Skeletal muscle tissue (tissue), 4 donors: Measurements from ENCODE around the gene CACHD1. TPM values are rescaled to one million over a fixed set of nuclear protein-coding genes. Genes with fewer than 3 reads are reported as not detected.

Experiments used
- H3K27ac ChIP-seq: one replicate; pipeline ENCODE4 v1.7.0; 2013; ENCODE audit warnings: mild to moderate bottlenecking, low read depth, low read length, inconsistent platforms
- H3K27me3 ChIP-seq, 3 donors: one replicate each; pipeline ENCODE4 v1.7.0; 2013; ENCODE audit warnings: low read length in 3 of 3; ENCODE audit not compliant: control insufficient read depth in 3 of 3, insufficient read depth in 3 of 3
- H3K36me3 ChIP-seq, 3 donors: one replicate each; pipeline ENCODE4 v1.7.0; 2013; ENCODE audit warnings: low read length in 3 of 3; ENCODE audit not compliant: control insufficient read depth in 3 of 3, insufficient read depth in 3 of 3
- H3K4me1 ChIP-seq, 3 donors: one replicate each; pipeline ENCODE4 v1.7.0; 2013; ENCODE audit warnings: low read length in 3 of 3, mild to moderate bottlenecking in 3 of 3; ENCODE audit not compliant: control insufficient read depth in 3 of 3, insufficient read depth in 3 of 3
- H3K4me3 ChIP-seq, 3 donors: one replicate each; pipeline ENCODE4 v1.7.0; 2013; ENCODE audit warnings: low read length in 3 of 3
- H3K9ac ChIP-seq, 3 donors: one replicate each; pipeline ENCODE4 v1.7.0; 2013; ENCODE audit warnings: low read length in 3 of 3, mild to moderate bottlenecking in 3 of 3, moderate library complexity in 2 of 3, low read depth in 1 of 3
- H3K9me3 ChIP-seq, 3 donors: one replicate each; pipeline ENCODE4 v1.7.0; 2013; ENCODE audit warnings: low read length in 3 of 3; ENCODE audit not compliant: control insufficient read depth in 3 of 3
- total RNA-seq: library from RNA; depleted of rRNA; stranded (reverse); fragments of >200 nt; gene quantifications from one replicate; pipeline ENCODE4 v1.2.3, GENCODE V29; 2014
- donor health status: Osteomylitis.

Gene CACHD1
- total RNA-seq, 1 donor from 2014 or later: 12.5 TPM

- no peak overlapping the region for H3K9ac ChIP-seq
- H3K27ac ChIP-seq: no peak overlapping the region
- no peaks in the 10 kb centered on the region for H3K9me3 ChIP-seq
- H3K4me3 ChIP-seq: no peak overlapping the region
- peaks cover 0 to 14% (median 3%) of the 10 kb centered on the region in 3 donors for H3K4me1 ChIP-seq
- no peaks in the 10 kb centered on the region for H3K36me3 ChIP-seq
- H3K27me3 ChIP-seq: no peaks in the 10 kb centered on the region
Measured at GRCh38 chr1:64574301-64574700, 104.4 kb downstream of the CACHD1 start.

DNA sequence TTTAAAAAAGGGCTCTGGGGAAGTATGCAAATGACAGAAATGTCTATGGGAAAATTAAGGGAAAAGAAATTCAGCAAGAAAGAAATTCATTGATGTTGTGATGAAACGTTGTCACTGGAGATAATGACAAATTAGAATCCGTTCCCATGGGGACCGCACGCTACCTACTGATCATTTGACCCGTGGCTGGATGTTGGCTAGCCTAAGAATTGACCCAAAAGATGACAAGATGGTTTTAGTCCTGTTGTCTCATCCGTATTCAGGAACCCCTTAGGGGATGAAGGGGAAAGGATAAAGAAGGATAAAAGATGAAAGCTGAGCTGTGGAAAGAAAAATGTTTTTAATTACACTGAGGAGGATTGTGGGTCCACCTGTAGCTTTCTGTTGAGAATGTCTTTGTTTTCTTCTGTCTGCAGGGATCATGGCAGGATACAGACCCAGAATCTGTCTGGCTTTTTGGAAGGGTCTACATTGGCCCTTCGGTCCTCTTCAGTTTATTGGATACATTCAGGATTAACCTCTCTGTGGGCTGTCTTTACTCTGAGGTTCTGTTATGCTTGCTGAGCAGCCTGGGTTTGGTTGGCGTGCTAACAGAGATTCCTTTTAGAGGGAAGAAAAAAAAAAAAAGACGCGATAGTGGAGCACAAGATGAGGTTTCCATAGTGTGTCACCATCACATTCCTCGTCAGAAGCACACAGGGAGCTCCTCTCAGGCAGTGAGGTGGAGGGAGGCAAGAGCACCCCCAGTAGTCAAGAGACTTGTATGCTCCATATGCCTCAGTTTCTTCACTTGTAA is 106.2 kb downstream of the CACHD1 start:
- Histone ChIP-seq H3K9ac (no peak overlapping the region), H3K36me3 (no peaks in the 10 kb centered on the region), H3K4me1 (peaks cover 0 to 14% (median 3%) of the 10 kb centered on the region in 3 donors), H3K27me3 (no peaks in the 10 kb centered on the region), H3K4me3 (no peak overlapping the region), H3K9me3 (no peaks in the 10 kb centered on the region), H3K27ac (no peak overlapping the region)

DNA sequence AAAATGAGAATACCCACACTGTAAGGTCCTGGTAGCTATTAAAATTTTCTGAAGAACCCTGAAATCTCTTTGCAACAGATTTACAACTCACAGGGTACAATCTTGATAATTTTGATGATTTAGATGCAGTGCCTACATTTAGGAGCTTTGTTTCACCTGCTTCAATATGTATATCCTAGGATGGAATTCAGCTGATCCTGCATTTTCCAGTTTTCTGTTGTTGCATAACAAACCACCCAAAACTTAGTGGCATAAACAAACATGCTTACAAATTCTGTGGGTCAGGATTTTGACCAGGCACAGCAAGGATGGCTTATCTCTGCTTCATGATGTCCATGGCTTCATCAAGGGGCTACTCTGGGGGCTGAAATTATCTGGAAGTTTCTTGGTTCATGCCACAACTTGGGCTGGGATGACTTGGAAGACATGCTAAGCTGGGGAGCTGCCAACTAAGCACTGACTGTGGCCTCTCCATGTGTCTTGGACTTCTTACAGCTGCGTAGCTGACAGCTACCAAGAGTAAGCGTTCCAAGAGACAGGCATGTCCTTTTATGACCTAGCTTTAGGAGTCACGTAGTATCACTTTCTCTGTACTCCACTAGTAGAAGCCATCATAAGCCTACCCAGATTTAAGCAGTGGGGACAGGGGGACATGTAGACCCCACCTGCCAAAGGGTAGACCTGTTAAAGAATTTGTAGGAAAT is 108.5 kb downstream of the CACHD1 start:
- Histone ChIP-seq H3K4me1 (peaks cover 0 to 8% (median 0%) of the 10 kb centered on the region in 3 donors), H3K9me3 (no peaks in the 10 kb centered on the region)

GRCh38 chr1:64579767-64580166 is 109.8 kb downstream of the CACHD1 start:
- H3K9me3 ChIP-seq: no peaks in the 10 kb centered on the region
- no peak overlapping the region for H3K4me3 ChIP-seq
- H3K36me3 ChIP-seq: no peaks in the 10 kb centered on the region
- H3K9ac ChIP-seq: no peak overlapping the region
- H3K27me3 ChIP-seq: no peaks in the 10 kb centered on the region
- no peak overlapping the region for H3K27ac ChIP-seq
- H3K4me1 ChIP-seq: peaks cover 0 to 8% (median 0%) of the 10 kb centered on the region in 3 donors

More for the DNA sequence above, 108.5 kb downstream of the CACHD1 start:
- Histone ChIP-seq H3K27ac (no peak overlapping the region), H3K9ac (no peak overlapping the region), H3K36me3 (no peaks in the 10 kb centered on the region), H3K4me3 (no peak overlapping the region), H3K27me3 (no peaks in the 10 kb centered on the region)

- Histone ChIP-seq H3K27ac (no peak overlapping the region), H3K27me3 (no peaks in the 10 kb centered on the region), H3K36me3 (no peaks in the 10 kb centered on the region), H3K4me1 (peaks cover 0 to 8% (median 0%) of the 10 kb centered on the region in 3 donors), H3K9ac (no peak overlapping the region), H3K9me3 (no peaks in the 10 kb centered on the region), H3K4me3 (no peak overlapping the region)
Measured at GRCh38 chr1:64581135-64581842, 111.4 kb downstream of the CACHD1 start.

DNA sequence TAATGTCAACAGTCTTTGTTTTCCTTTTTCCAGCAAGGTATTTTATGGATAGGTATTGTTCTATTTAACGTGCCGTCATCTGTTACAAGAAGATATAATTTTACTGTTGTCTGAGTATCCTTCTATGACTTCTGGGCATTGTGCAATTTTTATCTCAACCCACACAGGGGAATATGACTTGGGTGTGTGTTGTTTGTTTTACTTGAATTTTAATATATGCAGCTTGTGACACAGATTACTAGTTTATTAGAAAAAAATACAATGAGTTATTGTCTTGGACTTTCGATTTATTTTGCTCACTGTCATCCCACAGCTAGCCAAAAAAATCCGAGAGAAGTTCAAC is 111.9 kb downstream of the CACHD1 start:
- no peak overlapping the region for H3K27ac ChIP-seq
- H3K4me1 ChIP-seq: peaks cover 0 to 8% (median 0%) of the 10 kb centered on the region in 3 donors
- no peak overlapping the region for H3K9ac ChIP-seq
- H3K4me3 ChIP-seq: no peak overlapping the region
- no peaks in the 10 kb centered on the region for H3K36me3 ChIP-seq
- H3K27me3 ChIP-seq: no peaks in the 10 kb centered on the region
- no peaks in the 10 kb centered on the region for H3K9me3 ChIP-seq

DNA sequence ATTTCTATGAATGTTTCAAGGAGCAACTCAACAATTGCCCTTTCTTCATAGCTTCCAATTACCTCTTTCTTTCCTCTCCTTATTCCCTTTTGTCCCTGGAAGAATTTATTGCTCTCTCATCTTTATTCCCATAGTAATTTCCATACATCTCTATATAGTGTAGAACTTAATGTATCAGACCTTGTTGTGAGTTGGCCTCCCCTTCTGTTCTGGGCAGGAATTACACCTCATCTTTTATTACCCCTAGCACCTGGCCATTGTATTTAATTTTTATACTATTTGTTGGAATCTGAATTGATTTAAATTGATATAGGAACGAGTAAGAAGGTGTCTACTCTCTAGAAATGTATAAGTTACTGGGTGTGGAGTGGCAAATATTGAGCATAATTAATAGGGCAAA is 114.5 kb downstream of the CACHD1 start:
- H3K9ac ChIP-seq: no peak overlapping the region
- H3K4me1 ChIP-seq: no peaks in the 10 kb centered on the region

GRCh38 chr1:64588876-64589275 is 118.9 kb downstream of the CACHD1 start:
- Histone ChIP-seq H3K27ac (no peak overlapping the region), H3K9me3 (no peaks in the 10 kb centered on the region), H3K4me3 (no peak overlapping the region), H3K4me1 (no peaks in the 10 kb centered on the region), H3K36me3 (no peaks in the 10 kb centered on the region), H3K27me3 (no peaks in the 10 kb centered on the region), H3K9ac (no peak overlapping the region)

More for the DNA sequence above, 114.5 kb downstream of the CACHD1 start:
- H3K36me3 ChIP-seq: no peaks in the 10 kb centered on the region
- no peaks in the 10 kb centered on the region for H3K27me3 ChIP-seq
- H3K9me3 ChIP-seq: no peaks in the 10 kb centered on the region
- H3K4me3 ChIP-seq: no peak overlapping the region
- no peak overlapping the region for H3K27ac ChIP-seq

DNA sequence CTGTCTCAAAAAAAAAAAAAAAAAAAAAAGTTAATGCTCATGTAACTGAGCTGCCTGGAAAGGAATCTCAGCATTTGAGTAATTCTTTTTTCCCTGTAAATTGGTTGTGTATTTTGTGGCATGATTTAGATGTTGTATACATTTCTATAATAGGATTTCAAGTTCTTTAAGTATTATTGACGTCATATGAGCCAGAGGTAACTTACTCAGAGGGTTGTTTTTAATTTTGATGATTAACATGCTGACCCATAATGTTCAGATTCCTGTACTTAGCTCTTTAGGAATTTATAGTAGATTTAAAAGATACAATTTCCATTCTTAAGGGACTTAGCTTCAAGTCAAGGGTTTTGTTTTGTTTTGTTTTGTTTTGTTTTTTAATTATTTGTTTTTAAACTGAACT is 120.4 kb downstream of the CACHD1 start:
- Histone ChIP-seq H3K4me3 (no peak overlapping the region), H3K27ac (no peak overlapping the region), H3K36me3 (no peaks in the 10 kb centered on the region), H3K27me3 (no peaks in the 10 kb centered on the region), H3K9me3 (no peaks in the 10 kb centered on the region), H3K9ac (no peak overlapping the region), H3K4me1 (peaks cover 0 to 3% (median 0%) of the 10 kb centered on the region in 3 donors)

- H3K27me3 ChIP-seq: no peaks in the 10 kb centered on the region
- peaks cover 0 to 3% (median 0%) of the 10 kb centered on the region in 3 donors for H3K4me1 ChIP-seq
- no peaks in the 10 kb centered on the region for H3K9me3 ChIP-seq
- H3K27ac ChIP-seq: no peak overlapping the region
- H3K9ac ChIP-seq: no peak overlapping the region
- no peak overlapping the region for H3K4me3 ChIP-seq
- no peaks in the 10 kb centered on the region for H3K36me3 ChIP-seq
Measured at GRCh38 chr1:64594446-64594845, 124.5 kb downstream of the CACHD1 start.
